Stomach (tissue), 9 donors: ENCODE data around the gene TMPRSS3. TPM values are rescaled to one million over a fixed set of nuclear protein-coding genes. Genes with fewer than 3 reads are reported as not detected.

ENCODE experiments used
- DNase-seq, 2 donors: peaks; one replicate each; pipeline versions ENCODE4 v3.0.0 to v3.0.0-alpha.2; 2013 to 2019
- H3K27ac ChIP-seq, 5 donors: fragments of 200-600 bp in 4 of 5; sonication (generic) in 4 of 5; one replicate each; pipeline ENCODE4 v1.5.1; 2013 to 2019; ENCODE audit warnings: mild to moderate bottlenecking in 1 of 5, moderate library complexity in 1 of 5
- H3K27me3 ChIP-seq, 3 donors: fragments of 200-600 bp; sonication (generic); one replicate each; pipeline ENCODE4 v1.5.1; 2017 to 2019; ENCODE audit warnings: mixed run types in 1 of 3
- H3K36me3 ChIP-seq, 4 donors: fragments of 200-600 bp; sonication (generic); 1 replicate in 3 of 4; 2 replicates in 1 of 4; pipeline ENCODE4 v1.5.1; 2016 to 2019
- H3K4me1 ChIP-seq, 4 donors: fragments of 200-600 bp; sonication (generic); one replicate each; pipeline ENCODE4 v1.5.1; 2016 to 2019
- H3K4me3 ChIP-seq, 4 donors: fragments of 200-600 bp; sonication (generic) in 3 of 4; one replicate each; pipeline ENCODE4 v1.5.1; 2016 to 2019; ENCODE audit warnings: mild to moderate bottlenecking in 1 of 4
- H3K9me3 ChIP-seq, 4 donors: fragments of 200-600 bp; sonication (generic); one replicate each; pipeline ENCODE4 v1.5.1; 2016 to 2019
- CTCF ChIP-seq, 7 experiments: fragments of 450-650 bp in 4 of 7; fragments of 200-600 bp in 3 of 7; sonication (generic) in 3 of 7; IDR thresholded peaks; one replicate each; pipeline ENCODE4 v1.5.1; 2016 to 2019; ENCODE audit warnings: antibody characterized with exemption in 7 of 7, control low read depth in 2 of 7, mild to moderate bottlenecking in 1 of 7
- EP300 ChIP-seq: sonication (generic); formaldehyde crosslinking; IDR thresholded peaks from one replicate; pipeline ENCODE4 v1.6.1; 2017; ENCODE audit warnings: antibody characterized with exemption
- POLR2A ChIP-seq, 4 donors: fragments of 450-650 bp; IDR thresholded peaks; one replicate each; pipeline ENCODE4 v1.6.1; 2016; ENCODE audit warnings: antibody characterized with exemption in 4 of 4, control low read depth in 2 of 4, mild to moderate bottlenecking in 1 of 4, moderate library complexity in 1 of 4
- POLR2AphosphoS5 ChIP-seq, 3 donors: sonication (generic); formaldehyde crosslinking; IDR thresholded peaks; one replicate each; pipeline ENCODE4 v1.6.1; 2016; ENCODE audit warnings: antibody characterized with exemption in 3 of 3
- WGBS, 5 donors: extraction: QIAGEN DNeasy Blood & Tissue Kit in 3 of 5; methylation state at CpG; one replicate each; pipeline versions ENCODE4 v1.1.5 to v1.1.7; 2013 to 2018; 5-methylcytosine and 5-hydroxymethylcytosine counted together
- intact Hi-C: fragments of 100-400 bp; cut with DNase I; formaldehyde crosslinking; loops from one replicate; pipeline ENCODE4 v1.15.1; 2023; ENCODE audit warnings: low total_unique reads
- polyA plus RNA-seq, 3 donors: library from polyadenylated mRNA; stranded (reverse); fragments of 200-250 nt; gene quantifications; one replicate each; pipeline ENCODE4 v1.2.3, GENCODE V29; 2013
- total RNA-seq, 5 donors: library from RNA; depleted of rRNA; stranded (reverse); fragments of >200 nt; gene quantifications; one replicate each; pipeline versions ENCODE4 v1.1.0 to v1.2.3, GENCODE V29; 2014 to 2016
- donor health status: healthy with polysubstance abuse.
- donor health status: Bipolar disorder and iron deficiency.
- donor health status: healthy.

TMPRSS3 gene
- total and polyA plus RNA-seq, 8 donors, result 0.45 to 37.9 (median 3.9) TPM; not detected in 1

- peaks cover 0 to 51% (median 0%) of the 10 kb centered on the region in 3 donors for H3K27me3 ChIP-seq
- peaks cover 0 to 14% (median 8%) of the 10 kb centered on the region in 4 donors for H3K4me1 ChIP-seq
- intact Hi-C loops, result no loop called here
- no peak for DNase-seq
- H3K9me3 ChIP-seq, result no peaks in the 10 kb centered on the region
- peak overlapping the region in 1 of 5 donors; percentile 18 for H3K27ac ChIP-seq
- peaks cover 0 to 4% (median 0%) of the 10 kb centered on the region in 4 donors for H3K36me3 ChIP-seq
- WGBS, 5 donors, result 83 to 93% (median 87%) methylated on average over 9 to 16 of the region's 16 CpGs
- H3K4me3 ChIP-seq, result no peak overlapping the region
- TF ChIP-seq POLR2A (IDR thresholded peaks at IDR 0.05) (no peak), EP300 (no peak), POLR2AphosphoS5 (IDR thresholded peaks at IDR 0.05) (no peak), CTCF (IDR thresholded peaks at IDR 0.05) (no peak)
Measured at GRCh38 chr21:42369821-42370220, 26.0 kb downstream of the TMPRSS3 start.

DNA sequence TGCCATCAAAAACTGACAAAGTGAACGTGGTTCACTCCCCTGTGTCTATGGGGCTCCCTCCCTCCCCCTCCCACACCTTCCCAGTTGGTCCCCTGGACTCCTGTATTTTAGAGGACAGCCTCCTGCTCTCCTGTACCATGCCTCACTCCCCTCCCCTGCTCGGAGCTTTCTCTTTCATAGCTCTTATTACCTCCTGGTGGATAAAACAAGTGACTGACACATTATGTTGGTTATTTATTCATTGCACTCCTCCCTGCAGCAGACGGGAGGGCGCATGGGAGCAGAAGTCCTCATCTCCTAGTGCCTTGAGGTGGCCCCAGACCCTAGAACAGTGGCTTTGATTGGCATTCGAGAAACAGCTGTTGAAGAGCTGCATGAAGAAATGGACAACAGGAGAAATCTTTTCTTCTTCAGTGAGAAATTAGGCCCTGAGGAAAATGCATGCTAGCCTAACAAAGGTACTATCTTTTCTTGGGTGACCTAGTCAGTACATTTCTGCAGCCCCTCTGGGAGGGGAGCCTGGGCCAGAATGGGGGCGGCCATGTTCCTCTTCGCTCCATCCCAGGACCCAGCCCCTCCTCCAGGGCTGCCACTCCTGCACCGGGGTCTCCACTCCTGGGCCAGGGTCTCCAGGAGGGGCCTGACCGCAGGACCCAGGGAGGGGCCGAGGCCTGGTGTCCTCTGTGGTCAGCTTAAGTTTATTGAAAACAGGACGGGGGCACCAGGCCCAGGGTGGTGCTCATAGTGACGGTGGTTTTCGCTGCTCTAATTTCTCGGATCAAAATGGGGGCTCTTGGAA lies 28.3 kb downstream of the TMPRSS3 start:
- no peak overlapping the region for H3K4me3 ChIP-seq
- peaks cover 0 to 20% (median 7%) of the 10 kb centered on the region in 4 donors for H3K4me1 ChIP-seq
- H3K27ac ChIP-seq, result peak overlapping the region in 4 of 5 donors; percentile 52 to 79 (median 69)
- intact Hi-C loops, result no loop called here
- H3K36me3 ChIP-seq, result no peaks in the 10 kb centered on the region
- DNase-seq, result peak in 1 of 2 donors; percentile 54
- no peaks in the 10 kb centered on the region for H3K9me3 ChIP-seq
- peaks cover 0 to 54% (median 0%) of the 10 kb centered on the region in 3 donors for H3K27me3 ChIP-seq
- TF ChIP-seq POLR2AphosphoS5 (IDR thresholded peaks at IDR 0.05) (no peak), CTCF (IDR thresholded peaks at IDR 0.05) (no peak), EP300 (no peak), POLR2A (IDR thresholded peaks at IDR 0.05) (no peak)
- 81 to 88% (median 86%) methylated on average over 14 of the region's 14 CpGs for WGBS, 5 donors

DNA sequence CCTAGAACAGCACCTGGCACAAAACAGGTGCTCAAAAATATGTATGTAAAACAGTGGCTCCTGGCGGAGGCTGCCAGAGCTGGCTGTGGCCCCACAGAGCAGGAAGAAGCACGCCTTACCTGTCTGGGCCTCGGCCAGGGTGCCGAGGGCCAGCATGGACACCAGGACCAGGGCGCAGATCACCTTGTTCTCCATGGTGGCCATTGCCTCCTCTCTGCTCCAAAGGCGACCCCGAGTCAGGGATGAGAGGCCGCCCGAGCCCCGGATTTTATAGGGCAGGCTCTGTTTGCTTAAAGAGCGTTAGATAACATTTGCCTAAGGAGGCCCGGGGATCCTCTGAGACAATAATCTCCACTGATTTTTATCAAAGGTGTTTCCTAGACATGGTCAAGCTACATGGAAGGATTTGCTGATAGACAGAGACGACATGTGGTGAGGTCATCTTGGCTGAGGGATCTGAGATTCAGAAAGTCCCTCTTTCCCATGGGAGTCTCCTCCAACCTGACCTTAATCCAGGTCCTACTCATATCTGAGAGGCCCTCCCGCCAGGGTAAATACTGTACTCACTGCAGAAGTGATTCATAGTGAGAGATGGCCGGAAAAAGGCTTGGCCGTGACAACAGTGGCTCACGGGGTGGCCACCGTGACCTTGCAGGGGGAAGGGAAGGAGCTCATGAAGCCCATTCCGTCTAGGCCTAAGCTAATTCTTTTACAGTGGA lies 29.4 kb downstream of the TMPRSS3 start, which contains the start of gene TFF1:
Gene TFF1, minus strand, starts transcription at position 244 of the 719 bp plus-strand sequence. Its CDS starts 40 bp downstream, at position 204.
- no peaks in the 10 kb centered on the region for H3K9me3 ChIP-seq
- DNase-seq, result peak; percentile 79 to 88
- H3K4me1 ChIP-seq, result peaks cover 0 to 20% (median 7%) of the 10 kb centered on the region in 4 donors
- H3K27me3 ChIP-seq, result peaks cover 0 to 65% (median 0%) of the 10 kb centered on the region in 3 donors
- intact Hi-C loops, result no loop called here
- 35 to 75% (median 41%) methylated on average over 19 of the region's 19 CpGs for WGBS, 5 donors
- no peaks in the 10 kb centered on the region for H3K36me3 ChIP-seq
- TF ChIP-seq POLR2A (IDR thresholded peaks at IDR 0.05), result no peak
- TF ChIP-seq CTCF (IDR thresholded peaks at IDR 0.05), result peak in 1 of 7 experiments; percentile 7
- no peak for TF ChIP-seq EP300
- peak in 2 of 3 donors; percentile 72 to 87 for TF ChIP-seq POLR2AphosphoS5 (IDR thresholded peaks at IDR 0.05)
- peak within 1 kb of the TSS; percentile 23 to 79 (median 72) for H3K27ac ChIP-seq
- H3K4me3 ChIP-seq, result peak within 1 kb of the TSS in 3 of 4 donors; percentile 19 to 35 (median 31)

- H3K9me3 ChIP-seq, result no peaks in the 10 kb centered on the region
- intact Hi-C loops, result no loop called here
- H3K4me1 ChIP-seq, result peaks cover 0 to 20% (median 5%) of the 10 kb centered on the region in 4 donors
- WGBS, 5 donors, result 79 to 89% (median 82%) methylated on average over 5 to 6 of the region's 6 CpGs
- no peaks in the 10 kb centered on the region for H3K36me3 ChIP-seq
- no peak for DNase-seq
- H3K4me3 ChIP-seq, result peak overlapping the region in 3 of 4 donors; percentile 19 to 35 (median 31)
- H3K27ac ChIP-seq, result peak overlapping the region; percentile 23 to 79 (median 71)
- TF ChIP-seq CTCF (IDR thresholded peaks at IDR 0.05) (no peak), POLR2AphosphoS5 (IDR thresholded peaks at IDR 0.05) (no peak), POLR2A (IDR thresholded peaks at IDR 0.05) (no peak), EP300 (no peak)
- peaks cover 0 to 62% (median 0%) of the 10 kb centered on the region in 3 donors for H3K27me3 ChIP-seq
Measured at GRCh38 chr21:42365770-42366169, 30.1 kb downstream of the TMPRSS3 start.
